ENCODE results near the gene ZNF429. TPM values are rescaled to one million over a fixed set of nuclear protein-coding genes. Genes with fewer than 3 reads are reported as not detected.

The ZNF429 gene
- total RNA-seq, 1 donor: 4.3 TPM

- DNase-seq (ENCODE audit: low read depth): no peak
- no peak overlapping the region for H3K4me3 ChIP-seq (ENCODE audit: low read depth, low read length)
- TF ChIP-seq CTCF (IDR thresholded peaks at IDR 0.05; ENCODE audit: insufficient read depth, low read depth, low read length): no peak
These were observed 82.7 kb downstream of the ZNF429 start for GRCh38 chr19:21588065-21588601.

GRCh38 chr19:21590867-21591266 is 85.5 kb downstream of the ZNF429 start:
- no peak for TF ChIP-seq CTCF (IDR thresholded peaks at IDR 0.05; ENCODE audit: insufficient read depth, low read depth, low read length)
- DNase-seq (ENCODE audit: low read depth): no peak
- no peak overlapping the region for H3K4me3 ChIP-seq (ENCODE audit: low read depth, low read length)

GRCh38 chr19:21593008-21593481 is 87.6 kb downstream of the ZNF429 start:
- no peak overlapping the region for H3K4me3 ChIP-seq (ENCODE audit: low read depth, low read length)
- TF ChIP-seq CTCF (IDR thresholded peaks at IDR 0.05; ENCODE audit: insufficient read depth, low read depth, low read length): no peak
- DNase-seq (ENCODE audit: low read depth): no peak

- TF ChIP-seq CTCF (IDR thresholded peaks at IDR 0.05; ENCODE audit: insufficient read depth, low read depth, low read length): no peak
- DNase-seq (ENCODE audit: low read depth): no peak
- no peak overlapping the region for H3K4me3 ChIP-seq (ENCODE audit: low read depth, low read length)
These were observed 88.1 kb downstream of the ZNF429 start for GRCh38 chr19:21593502-21593901.

GRCh38 chr19:21593934-21594820 is 88.8 kb downstream of the ZNF429 start:
- H3K4me3 ChIP-seq (ENCODE audit: low read depth, low read length): no peak overlapping the region
- no peak for TF ChIP-seq CTCF (IDR thresholded peaks at IDR 0.05; ENCODE audit: insufficient read depth, low read depth, low read length)
- peak; percentile 7 for DNase-seq (ENCODE audit: low read depth)

- no peak for TF ChIP-seq CTCF (IDR thresholded peaks at IDR 0.05; ENCODE audit: insufficient read depth, low read depth, low read length)
- no peak for DNase-seq (ENCODE audit: low read depth)
- no peak overlapping the region for H3K4me3 ChIP-seq (ENCODE audit: low read depth, low read length)
These were observed 89.8 kb downstream of the ZNF429 start for GRCh38 chr19:21595185-21595584.

All from fibroblast of villous mesenchyme (primary cell).